Stimulated activated CD4-positive, alpha-beta T cell treated with anti-CD3 and anti-CD28 coated beads, Interleukin-4, amount 100 ng/mL, for 4 hours (primary cell): ENCODE results near the gene KRT35.

ENCODE experiments used
- DNase-seq, 2 experiments: peaks; one replicate each; pipeline ENCODE4 v3.0.0-alpha.2; 2020

KRT35 gene

DNA sequence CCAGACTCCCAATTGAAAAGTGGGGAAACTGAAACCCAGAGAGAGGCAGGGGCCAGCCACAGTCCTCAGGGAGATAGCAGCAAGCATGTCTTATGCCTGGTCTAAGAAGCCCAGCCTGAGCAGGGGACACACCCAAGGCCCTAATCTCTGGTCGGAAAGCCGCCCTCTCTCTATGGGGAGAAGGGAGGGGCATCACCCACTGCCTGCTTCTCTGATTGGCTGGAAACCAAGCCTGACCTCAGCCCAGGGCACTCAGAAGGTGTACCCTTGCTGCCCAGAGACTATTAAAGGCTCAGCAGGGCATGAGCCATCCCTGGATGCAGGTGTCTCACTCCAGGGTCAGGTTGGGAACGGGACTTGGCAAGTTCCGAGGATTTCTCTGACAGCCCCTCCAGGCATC is 30.2 kb upstream of the KRT35 start:
- no peak for DNase-seq

DNA sequence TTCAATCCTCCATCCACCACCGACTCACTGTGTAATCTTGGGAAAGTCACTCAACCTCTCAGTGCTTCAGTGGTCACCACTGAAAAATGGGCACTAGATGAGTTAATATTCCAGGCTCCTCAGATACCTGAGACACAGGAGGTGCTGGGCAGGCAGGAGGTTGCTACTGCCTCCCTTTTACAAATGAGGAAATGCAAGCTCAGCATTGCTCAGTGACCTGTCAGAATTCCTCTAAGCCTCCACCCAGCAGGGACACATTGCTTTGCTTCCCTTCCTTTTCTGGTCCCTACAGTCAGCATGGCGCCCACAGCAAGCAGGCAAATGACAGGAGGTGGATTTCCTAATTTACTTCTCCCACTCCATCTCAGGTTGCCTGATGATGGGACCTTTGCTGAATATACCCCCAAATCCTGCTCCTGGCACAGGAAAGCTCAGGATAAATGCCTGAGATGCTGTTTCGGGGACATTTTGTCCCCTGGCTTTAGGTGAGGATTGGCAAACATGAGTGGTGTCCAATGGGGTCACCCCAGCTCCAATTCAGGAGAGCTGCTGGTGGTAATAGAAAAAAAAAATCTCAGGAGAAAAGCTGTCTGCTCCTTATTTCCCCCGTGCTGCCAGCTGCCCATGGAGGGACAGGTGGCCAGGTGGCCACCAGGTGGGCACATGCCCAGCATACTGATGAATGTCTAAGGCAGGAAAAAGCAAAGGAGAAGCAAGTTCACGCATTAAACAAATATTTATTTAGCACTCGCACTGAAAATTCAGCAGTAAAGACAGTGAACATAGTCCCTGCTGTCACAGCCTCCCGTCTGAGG is 29.5 kb upstream of the KRT35 start:
- DNase-seq, result no peak

DNA sequence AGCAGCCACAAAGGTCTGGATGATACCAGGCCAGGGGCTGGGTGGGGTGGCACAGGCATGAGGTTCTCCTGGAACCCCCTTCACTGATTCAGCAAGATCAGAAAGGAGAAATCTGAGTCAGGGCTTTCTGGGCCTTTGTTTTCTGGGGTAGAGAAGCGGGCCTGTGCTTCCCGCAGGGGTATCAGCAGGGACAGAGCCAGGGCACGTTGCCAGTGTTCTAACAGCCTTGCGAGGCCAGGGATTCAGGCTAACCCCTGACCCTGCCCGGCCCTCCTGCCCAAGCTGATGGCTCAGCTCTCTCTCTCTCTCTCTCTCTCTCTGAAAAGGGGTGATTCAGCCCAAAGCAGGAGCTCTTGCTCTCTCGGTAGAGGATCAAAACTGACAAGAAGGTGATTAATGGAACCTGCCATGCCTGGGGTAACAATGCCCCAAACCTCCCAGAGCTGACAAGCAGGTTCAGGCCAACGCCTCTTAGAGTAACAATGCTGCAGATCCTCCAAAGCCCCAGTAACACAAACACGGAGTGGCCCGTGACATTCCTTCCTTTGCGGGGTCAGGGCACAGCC is 26.4 kb upstream of the KRT35 start:
- no peak for DNase-seq

DNA sequence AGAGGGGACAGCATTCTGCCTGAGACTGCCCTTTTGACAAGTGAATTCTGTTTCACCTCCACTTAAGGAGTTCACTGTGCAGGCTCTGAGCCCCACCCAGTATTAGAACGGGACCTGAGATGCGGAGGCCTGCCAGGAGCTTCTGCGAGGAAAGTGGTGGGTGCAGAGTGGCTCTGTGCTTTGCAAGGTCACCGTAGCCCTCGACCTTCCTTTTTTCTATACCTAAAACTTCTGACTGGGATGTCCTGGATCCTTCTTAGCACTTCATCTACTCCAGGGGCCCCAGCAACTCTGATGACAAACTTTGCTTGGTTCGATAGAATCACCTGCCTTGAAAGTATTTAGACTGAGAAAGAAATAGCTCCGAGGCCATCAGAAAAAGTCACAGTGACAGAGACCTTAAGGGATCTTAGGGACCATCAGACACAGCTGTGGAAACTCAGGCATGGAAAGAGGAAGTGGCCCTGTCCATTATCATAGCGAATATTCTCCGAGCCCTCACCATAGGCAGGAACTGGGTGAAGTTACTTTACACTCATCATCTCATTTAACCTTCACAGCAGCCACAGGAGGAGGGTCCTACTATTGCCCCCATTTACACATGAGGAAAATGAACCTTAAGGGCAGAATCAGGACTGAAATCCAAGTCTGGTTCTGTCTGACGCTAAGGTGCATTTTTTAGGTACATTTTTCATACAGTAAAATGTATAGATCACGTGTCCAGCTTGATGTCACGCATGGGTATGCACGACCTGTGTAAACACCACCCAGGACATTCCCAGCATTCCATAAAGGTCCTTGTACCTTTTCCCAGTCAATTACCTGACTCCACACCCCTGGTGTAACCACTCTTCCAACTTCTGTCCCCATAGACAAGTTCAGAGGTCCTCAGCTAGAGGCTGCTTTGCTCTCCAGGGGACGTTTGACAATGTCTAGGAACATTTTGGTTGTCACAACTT is 25.1 kb upstream of the KRT35 start:
- no peak for DNase-seq

- DNase-seq, result no peak
These were observed 24.3 kb upstream of the KRT35 start, which contains the start of gene KRT13 for GRCh38 chr17:41505007-41505808. TSS of gene KRT13 (minus strand) at chr17:41505612. CDS start at chr17:41505550, 62 bp downstream.

DNA sequence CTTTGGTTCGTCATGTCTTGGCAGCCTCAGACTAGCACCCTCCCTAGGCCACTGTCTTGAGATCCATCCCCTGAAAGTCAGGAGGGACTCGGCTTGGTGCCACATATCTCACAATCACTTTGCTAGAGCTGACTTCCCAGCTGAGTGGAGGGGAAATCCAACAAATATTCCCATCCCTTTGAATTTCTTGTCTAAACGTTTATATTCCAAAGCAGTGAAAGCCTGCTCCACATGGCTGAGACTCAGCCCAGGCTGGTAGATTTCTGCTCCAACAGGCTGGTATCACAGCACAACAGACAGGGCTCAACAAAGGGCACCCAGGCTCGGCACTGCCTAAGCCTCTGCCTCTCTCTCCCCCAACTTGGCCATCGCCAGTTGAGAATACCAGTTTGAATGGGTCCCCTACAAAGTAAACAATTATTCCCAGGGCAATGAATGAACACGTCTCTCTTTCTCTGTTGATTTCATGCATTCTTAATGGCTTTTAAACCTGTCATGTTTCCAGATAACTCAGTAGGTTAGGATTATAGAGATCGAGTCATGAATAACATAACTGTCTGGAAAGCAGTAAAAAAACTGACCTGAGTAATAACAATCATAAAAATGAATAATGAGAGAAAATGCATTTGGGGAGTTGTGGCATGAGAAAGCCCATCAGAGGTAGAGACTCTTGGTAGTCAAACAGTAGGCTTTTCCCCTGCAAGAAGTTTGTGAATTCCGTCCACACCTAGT is 23.5 kb upstream of the KRT35 start:
- no peak for DNase-seq

- no peak for DNase-seq
These were observed 22.3 kb upstream of the KRT35 start for GRCh38 chr17:41503202-41503601.

GRCh38 chr17:41500131-41500911 is 19.4 kb upstream of the KRT35 start:
- no peak for DNase-seq

GRCh38 chr17:41499714-41500113 is 18.8 kb upstream of the KRT35 start:
- no peak for DNase-seq

GRCh38 chr17:41498276-41498675 is 17.3 kb upstream of the KRT35 start:
- DNase-seq, result no peak

DNA sequence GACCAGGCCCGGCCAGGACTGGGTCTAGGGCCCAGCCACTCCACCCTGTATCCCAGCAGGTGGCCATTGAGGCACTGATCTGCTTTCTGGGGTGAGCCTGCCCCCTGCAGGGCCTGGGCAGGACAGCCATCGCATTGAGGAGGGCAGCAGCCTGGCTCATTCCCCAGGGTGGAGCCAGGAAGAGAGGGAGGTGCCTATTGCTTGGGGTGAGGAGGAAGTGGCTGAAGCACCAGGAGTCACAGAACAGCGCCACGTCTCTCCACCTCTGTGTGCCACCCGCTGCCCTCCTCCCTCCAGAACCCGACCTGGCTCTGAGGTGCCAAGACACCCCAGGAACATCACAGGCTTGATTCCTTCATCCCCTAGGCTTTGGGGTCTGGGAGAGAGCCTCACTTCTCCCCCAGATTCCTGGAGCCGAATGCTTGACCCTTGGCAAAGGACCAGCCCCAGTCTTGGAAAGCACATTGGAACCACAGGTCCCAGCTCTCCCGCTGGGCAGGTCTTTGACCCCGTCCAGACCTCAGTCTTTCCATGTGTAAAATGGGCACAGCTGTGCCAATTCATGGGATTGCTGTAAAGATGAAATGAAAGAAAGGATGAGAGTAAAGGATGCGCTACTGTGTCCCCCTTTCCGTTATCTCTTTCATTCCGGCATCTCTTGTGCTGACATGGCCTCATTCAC is 16.0 kb upstream of the KRT35 start:
- peak; percentile 21 to 45 for DNase-seq

DNA sequence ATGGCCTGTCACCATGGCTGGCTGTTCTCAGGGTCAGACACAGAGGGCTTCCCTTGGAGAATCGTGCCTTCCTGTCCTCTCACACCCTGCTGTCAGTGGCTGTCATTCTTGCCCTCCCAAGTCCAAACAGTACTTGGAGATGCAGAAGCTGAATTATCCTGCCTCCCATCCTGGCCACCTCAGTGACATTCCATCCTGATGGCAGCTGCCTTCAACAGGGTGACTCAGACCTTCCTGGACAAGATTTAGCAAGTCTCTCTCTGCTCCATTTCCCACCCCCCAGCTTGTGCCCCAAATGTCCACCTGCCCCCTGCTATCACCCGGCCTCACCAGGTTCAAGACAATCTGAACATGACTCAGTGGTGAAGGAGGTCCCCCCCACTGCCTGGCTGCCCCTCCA is 13.6 kb upstream of the KRT35 start:
- no peak for DNase-seq

DNA sequence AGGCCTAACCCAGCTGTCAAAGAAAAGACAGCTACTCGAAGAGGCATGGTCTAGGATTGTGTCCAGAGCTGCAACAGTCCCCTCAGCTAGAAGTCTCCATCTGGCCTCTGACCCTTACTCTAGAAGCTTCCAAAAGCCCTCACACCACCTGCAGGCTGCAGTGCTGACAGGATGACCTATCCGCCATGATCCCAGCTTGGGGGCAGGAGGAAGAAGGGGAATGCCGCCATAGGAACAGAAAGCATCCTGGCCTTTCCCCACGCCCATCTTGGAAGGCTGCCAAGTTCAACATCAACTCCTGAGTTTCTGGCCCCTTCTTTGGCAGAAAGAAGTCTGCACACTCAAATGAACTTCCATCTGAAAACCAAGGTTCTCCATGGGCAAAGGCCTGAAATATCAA is 11.8 kb upstream of the KRT35 start:
- DNase-seq, result no peak

DNA sequence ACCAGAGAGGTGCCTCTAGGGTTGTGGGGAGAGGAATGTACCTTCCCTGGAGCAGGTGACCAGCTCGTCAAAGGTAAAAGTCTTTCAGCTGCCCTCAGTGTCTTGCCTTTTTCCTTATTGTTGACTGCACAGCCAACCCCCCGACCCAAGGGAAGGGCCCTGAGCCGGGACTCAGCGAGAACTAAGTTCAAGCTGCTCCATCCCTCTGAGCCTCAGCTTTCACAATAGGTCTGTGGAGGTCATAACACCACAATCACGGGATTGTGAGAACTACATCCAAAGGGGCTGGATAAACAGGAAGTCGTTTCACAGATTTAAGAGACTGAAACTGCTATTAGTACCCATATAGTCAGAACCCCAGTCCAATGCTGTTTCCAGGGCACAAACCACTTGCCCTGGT is 11.4 kb upstream of the KRT35 start:
- no peak for DNase-seq

DNA sequence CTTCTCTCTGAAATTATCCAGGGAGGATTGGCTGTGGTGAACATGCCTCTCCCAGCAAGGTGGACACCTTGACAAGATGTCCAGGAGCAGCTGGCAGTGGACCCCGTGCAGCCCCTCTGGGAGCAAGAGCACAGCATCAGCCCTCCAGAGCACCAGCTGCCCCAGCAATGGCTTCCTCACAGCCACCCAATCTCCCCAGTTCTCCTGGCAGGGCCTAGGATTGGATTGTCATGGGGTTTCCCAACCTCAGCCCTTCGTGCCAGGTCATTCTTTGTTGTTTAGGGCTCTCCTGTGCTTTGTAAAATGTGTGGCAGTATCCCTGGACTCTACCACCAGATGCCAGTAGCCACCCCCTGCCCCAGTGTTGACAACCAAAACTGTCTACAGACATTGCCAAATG is 10.5 kb upstream of the KRT35 start:
- no peak for DNase-seq

GRCh38 chr17:41490000-41490990 is 9.3 kb upstream of the KRT35 start:
- no peak for DNase-seq

DNA sequence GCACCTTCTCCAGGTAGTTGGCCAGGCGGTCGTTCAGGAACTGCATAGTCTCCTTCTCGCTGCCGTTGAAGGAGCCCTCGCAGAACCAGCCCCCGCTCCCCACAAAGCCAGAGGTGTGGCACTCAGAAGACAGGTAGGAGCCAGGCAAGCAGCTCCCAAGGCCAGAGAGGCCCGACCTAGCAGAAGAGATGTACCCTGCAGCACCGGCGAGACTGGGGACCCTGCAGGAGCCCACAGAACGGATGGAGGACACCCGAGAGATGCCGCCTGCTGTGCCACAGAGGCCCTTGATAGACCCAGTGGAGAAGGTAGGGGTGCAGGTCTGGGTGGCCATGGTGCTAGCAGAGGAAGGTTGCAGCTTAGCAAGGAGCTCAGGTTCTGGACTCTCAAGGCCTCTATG is 8.6 kb upstream of the KRT35 start, which contains the start of gene KRT36:
KRT36 (minus strand) TSS at position 380 of the 400 bp plus-strand sequence; CDS start at position 334, 46 bp downstream.
- no peak for DNase-seq

DNA sequence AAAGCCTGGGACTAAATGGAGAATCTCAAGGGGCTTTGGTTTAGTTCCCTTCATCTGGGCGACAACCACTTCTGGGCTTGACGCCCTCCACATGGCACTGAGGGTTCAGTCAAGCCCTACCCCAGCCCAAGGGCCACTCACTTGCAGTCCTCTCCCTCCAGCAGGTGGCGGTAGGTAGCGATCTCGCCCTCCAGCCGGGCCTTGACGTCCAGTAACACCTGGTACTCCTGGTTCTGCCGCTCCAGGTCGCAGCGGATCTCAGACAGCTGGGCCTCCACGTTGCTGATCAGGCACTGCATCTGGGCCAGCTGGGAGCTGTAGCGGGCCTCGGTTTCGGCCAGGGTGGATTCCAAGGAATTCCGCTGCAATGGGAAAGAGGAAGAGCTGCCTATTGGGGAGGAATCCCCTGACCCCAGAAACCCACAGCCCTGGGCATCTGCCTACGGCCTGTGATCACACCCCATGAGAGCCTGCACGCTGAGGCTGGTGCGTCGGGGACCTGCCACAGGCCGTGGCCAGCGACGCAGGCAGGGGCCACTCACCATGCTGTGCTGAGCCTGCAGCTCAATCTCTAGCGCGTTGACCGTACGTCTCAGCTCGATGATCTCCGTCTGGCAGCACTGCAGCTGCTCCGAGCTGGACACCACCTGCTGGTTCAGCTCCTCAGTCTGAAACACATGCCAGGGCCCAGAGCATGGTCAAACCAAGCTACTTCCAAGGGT is 6.0 kb upstream of the KRT35 start:
- DNase-seq, result peak in 1 of 2 experiments; percentile 33
